SK-N-MC (cell line): ENCODE data around the gene LRRC71.

Source experiments
- EZH2 ChIP-seq: fragments of 200-600 bp; sonication (generic); IDR thresholded peaks from one replicate; pipeline ENCODE4 v1.6.1; 2017; ENCODE audit warnings: antibody characterized with exemption
- FOXP2 ChIP-seq: optimal IDR thresholded peaks from 2 replicates; pipeline ENCODE3; 2011; ENCODE audit warnings: mild to moderate bottlenecking, moderate library complexity; ENCODE audit not compliant: insufficient read depth; ENCODE audit errors: extremely low read length, control extremely low read depth
- POLR2AphosphoS5 ChIP-seq: IDR thresholded peaks from 2 replicates; pipeline ENCODE4 v1.6.1; 2012; ENCODE audit warnings: mild to moderate bottlenecking, low read depth, low read length, borderline replicate concordance

DNA sequence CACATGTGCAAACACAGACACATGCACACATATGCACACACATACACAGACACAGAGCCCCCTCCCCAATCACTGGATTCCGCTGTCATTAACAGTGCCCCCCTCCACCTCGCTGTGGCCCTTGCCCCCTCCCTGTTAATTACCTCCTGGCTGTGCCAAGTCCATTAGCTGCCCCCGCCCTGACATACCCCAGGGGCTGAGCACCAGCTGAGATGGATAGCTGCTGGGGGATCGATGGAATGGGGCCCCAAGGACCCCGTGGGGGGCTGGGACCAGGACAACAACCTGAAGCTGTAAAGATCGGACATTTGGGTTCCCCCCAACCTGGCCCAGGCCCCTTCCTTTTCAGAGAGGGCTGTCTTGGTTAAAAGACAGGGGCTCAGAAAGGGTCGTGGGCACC, 36.5 kb upstream of the LRRC71 start:
- no peak for TF ChIP-seq EZH2
- TF ChIP-seq POLR2AphosphoS5, result no peak
- TF ChIP-seq FOXP2, result no peak
